Head of caudate nucleus (tissue), 42 donors: Measurements from ENCODE around the gene ASB11.

Source experiments
- DNase-seq, 42 donors: peaks; one replicate each; pipeline versions ENCODE4 v3.0.0 to v3.0.0-alpha.2; 2020 to 2021; ENCODE audit warnings: mixed read lengths in 7 of 42
- intact Hi-C: fragments of 100-400 bp; cut with DNase I; formaldehyde crosslinking; loops from one replicate; pipeline ENCODE4 v1.15.0; 2022

Gene ASB11

DNA sequence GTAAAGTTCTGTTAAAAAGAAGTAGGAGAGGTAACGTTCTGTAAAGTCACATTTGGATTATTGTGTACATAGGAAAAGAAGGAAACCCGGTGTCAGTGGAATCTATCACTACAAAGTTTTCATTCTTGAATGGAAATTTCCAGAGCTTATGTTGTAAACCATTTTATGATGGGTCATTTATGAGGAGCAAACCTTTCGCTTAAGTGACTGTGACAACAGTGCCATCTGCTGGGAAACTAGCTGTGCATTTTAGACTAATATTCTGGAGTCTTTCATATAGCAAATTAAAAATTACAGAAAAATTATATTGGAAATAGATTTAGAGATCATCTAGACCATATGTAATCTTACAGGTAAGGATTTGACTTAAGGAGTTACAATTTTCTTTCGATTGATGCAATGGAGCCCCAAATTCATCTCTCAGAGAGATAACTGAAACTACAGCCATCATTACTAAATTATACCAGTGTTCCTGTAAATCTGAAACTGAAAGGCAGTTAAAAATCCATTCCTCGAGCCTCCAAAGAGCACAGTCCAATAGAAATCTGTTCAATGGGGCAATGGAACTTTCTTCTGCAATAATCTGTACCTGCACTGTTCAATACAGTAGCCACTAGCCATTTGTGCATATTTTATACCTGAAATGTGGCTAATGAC lies 72.4 kb downstream of the ASB11 start:
- intact Hi-C loops: no loop called here

DNA sequence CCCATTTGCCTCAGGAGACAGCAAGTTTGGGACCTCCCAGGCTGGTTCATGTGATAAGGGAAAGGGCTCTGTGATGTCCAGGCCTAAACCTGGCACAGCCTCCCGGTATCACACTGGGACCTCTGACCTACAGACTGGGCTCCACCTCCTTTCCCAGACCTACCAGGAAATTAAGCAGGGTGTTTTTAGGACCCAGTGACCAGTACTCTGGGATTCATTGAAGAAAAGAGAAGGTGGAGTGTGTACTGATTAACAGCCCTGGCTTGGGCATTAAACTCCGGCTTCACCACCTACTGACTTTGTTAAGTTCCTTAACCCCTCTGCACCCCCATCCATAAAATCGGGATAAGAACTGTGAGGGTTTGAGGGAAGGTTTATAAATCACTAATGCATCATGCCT lies 74.1 kb downstream of the ASB11 start:
- intact Hi-C loops: no loop called here

More for the DNA sequence above, 72.4 kb downstream of the ASB11 start:
- peak in 34 of 42 donors; percentile 9 to 70 (median 42) for DNase-seq

DNA sequence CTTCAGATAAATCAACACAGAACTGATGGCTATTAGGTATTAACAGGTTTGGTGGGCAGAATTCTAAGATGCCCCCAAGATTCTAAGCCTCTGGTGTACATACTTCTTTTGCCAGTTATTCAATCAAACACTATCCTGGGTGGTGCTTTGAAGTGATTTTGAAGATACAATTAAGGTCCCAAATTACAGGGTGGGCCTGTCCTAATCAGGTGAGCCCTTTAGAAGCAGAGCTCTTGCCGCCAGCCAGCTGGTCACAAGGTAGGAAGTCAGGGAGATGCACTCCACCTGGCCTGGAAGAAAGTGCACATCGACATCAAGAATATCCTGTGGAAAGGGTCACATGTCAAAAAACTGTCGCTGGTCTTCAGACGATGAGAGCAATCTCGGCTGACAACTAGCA lies 75.0 kb downstream of the ASB11 start:
- DNase-seq: no peak
- intact Hi-C loops: no loop called here

More for the DNA sequence above, 74.1 kb downstream of the ASB11 start:
- DNase-seq: no peak

DNA sequence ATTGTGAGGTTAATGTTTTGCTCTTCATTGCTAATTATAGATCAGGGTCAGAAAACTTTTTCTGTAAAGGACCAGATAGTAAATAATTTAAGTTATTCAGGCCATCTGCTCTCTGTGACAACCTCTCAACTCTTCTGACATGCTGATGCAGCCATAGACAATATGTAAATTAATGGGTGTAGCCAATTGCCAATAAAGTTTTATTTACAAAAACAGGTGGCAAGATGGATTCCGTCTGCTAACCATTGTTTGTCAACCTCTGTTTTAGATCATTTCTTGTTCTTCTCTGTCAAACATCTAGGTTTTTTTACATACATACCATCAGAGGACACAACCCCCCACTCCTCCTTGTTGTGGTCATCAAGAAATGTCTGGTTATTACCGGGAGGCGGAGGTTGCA lies 79.3 kb downstream of the ASB11 start:
- no peak for DNase-seq
- intact Hi-C loops: no loop called here

DNA sequence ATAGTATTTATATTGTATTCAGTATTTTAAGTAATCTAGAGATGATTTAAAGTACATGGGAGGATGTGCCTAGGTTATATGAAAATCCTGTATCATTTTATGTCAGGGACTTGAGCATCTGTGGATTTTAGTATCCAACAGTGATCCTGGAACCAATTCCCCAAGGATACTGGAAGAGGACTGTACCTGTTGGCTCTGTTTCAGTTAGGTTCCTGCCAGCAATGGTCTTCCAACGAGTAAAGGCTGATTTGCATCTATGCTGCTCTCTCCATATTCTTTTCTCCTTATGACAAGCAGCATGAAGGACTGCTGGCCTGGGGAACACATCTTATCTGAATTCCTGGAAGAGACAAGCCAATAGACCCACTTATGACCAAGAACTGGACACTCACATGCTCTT lies 80.4 kb downstream of the ASB11 start:
- intact Hi-C loops: no loop called here
- DNase-seq: no peak

DNA sequence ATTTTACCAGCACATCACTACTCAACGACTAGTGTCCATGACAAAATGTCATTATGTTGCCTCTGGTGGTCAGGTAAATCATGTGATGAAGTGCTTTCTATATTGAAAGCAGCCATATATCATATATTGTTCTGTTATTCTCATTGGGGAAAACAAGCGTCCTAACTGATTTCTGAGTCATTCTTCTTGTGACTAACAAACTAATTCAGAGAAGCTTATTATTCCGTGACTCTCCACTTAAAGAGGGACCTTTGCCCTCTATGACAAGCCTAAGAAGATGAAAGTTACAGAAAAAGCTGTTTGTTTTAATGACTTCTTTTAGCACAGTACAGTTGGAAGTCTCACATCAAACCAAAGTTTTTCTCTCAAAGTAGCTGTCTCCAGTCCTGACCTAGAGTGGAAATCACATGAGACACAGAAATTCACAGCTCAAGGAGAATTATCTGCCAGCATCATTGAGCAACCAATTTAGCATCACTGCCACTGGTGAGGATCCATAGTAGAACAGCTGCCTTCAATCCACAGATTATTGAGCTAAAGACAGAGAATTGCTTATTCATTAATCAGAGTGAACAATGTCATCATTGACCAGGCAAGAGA lies 81.9 kb downstream of the ASB11 start:
- intact Hi-C loops: no loop called here
- no peak for DNase-seq
